K562 (cell line): ENCODE measurements around the gene SYDE1. TPM values are rescaled to one million over a fixed set of nuclear protein-coding genes. Genes with fewer than 3 reads are reported as not detected.

Source experiments
- ATAC-seq: fragments of 200-7000 bp; cut with Tn5 transposase; 3 replicates; pipeline ENCODE4 v1.9.1; 2020; ENCODE audit warnings: moderate library complexity
- BruUV-seq: library from RNA; stranded (reverse); fragments of 400-500 nt; replicated peaks from 2 replicates; lab custom pipeline; 2021; lab: Mats Ljungman, UMichigan
- CTCF ChIA-PET: fragments of 300-600 bp; formaldehyde crosslinking; extraction: SDS; loops from one replicate; lab custom pipeline; 2021; ENCODE audit warnings: low intra/inter-chr PET ratio; lab: Yijun Ruan, JAX
- POLR2A ChIA-PET: fragments of 300-600, 350-650 bp; sonication (Branson Sonifier 250); formaldehyde crosslinking; extraction: SDS; loops from one replicate; lab custom pipeline; 2021; ENCODE audit warnings: antibody characterized with exemption, inconsistent platforms; lab: Yijun Ruan, JAX
- DNase-seq, 4 experiments: peaks; one replicate each; pipeline versions ENCODE4 v3.0.0 to v3.0.0-alpha.2; 2011 to 2018; ENCODE audit warnings: low spot score in 3 of 4, mixed read lengths in 3 of 4; ENCODE audit errors: extremely low read depth in 1 of 4
- FAIRE-seq: peaks from 2 replicates; lab custom pipeline; 2011; peaks lifted over from hg19 to GRCh38; lab: Jason Lieb, UNC
- H2AFZ ChIP-seq: 2 replicates; pipeline ENCODE4 v1.6.0; 2011; ENCODE audit warnings: low read depth, low read length, control low read depth, inconsistent platforms
- H3K27ac ChIP-seq: fragments of 200-600 bp; 3 replicates; pipeline ENCODE4 v1.8.0; 2011; ENCODE audit warnings: low read depth, mild to moderate bottlenecking, control low read depth, inconsistent platforms, low read length, moderate library complexity, mixed read lengths; ENCODE audit errors: extremely low read depth
- H3K27me3 ChIP-seq, 2 experiments: fragments of 300-600 bp in 1 of 2; 2 replicates in 1 of 2; 3 replicates in 1 of 2; pipeline versions ENCODE4 v1.6.0 to v1.8.0; 2011; ENCODE audit warnings: inconsistent platforms in 2 of 2, low read length in 2 of 2, mild to moderate bottlenecking in 1 of 2, mixed read lengths in 1 of 2, moderate library complexity in 1 of 2; ENCODE audit not compliant: control insufficient read depth in 2 of 2, insufficient read depth in 2 of 2
- H3K36me3 ChIP-seq: fragments of 300-600 bp; 3 replicates; pipeline ENCODE4 v1.8.0; 2011; ENCODE audit warnings: mild to moderate bottlenecking, low read length, inconsistent platforms; ENCODE audit not compliant: control insufficient read depth, insufficient read depth
- H3K4me1 ChIP-seq, 2 experiments: fragments of 200-600 bp in 1 of 2; replicated peaks in 1 of 2; 2 replicates in 1 of 2; 3 replicates in 1 of 2; pipeline versions ENCODE4 v1.5.1 to v1.8.0; 2011; ENCODE audit warnings: inconsistent platforms in 2 of 2, low read length in 2 of 2, mild to moderate bottlenecking in 1 of 2, mixed read lengths in 1 of 2, moderate library complexity in 1 of 2; ENCODE audit not compliant: control insufficient read depth in 2 of 2, insufficient read depth in 2 of 2
- H3K4me2 ChIP-seq: 2 replicates; pipeline ENCODE4 v1.6.1; 2011; ENCODE audit warnings: low read length, control low read depth, inconsistent platforms, mixed read lengths; ENCODE audit not compliant: insufficient read depth
- H3K4me3 ChIP-seq: fragments of 200-600 bp; sonication (generic), shearing (Covaris generic); 2 replicates; pipeline ENCODE4 v1.5.1; 2016; ENCODE audit warnings: control low read depth, inconsistent platforms
- H3K79me2 ChIP-seq: fragments of 200-600 bp; 3 replicates; pipeline ENCODE4 v1.8.0; 2011; ENCODE audit warnings: low read length, inconsistent platforms; ENCODE audit not compliant: control insufficient read depth, insufficient read depth
- H3K9ac ChIP-seq, 2 experiments: 2 replicates each; pipeline versions ENCODE4 v1.6.0 to v1.6.1; 2011; ENCODE audit warnings: low read depth in 2 of 2, low read length in 2 of 2, control low read depth in 1 of 2, inconsistent platforms in 1 of 2, mild to moderate bottlenecking in 1 of 2, mixed read lengths in 1 of 2; ENCODE audit not compliant: insufficient read depth in 1 of 2
- H3K9me1 ChIP-seq: one replicate; pipeline ENCODE4 v1.6.0; 2011; ENCODE audit warnings: inconsistent platforms, mild to moderate bottlenecking, low read length, moderate library complexity; ENCODE audit not compliant: control insufficient read depth, insufficient read depth
- H3K9me3 ChIP-seq: replicated peaks from 2 replicates; pipeline ENCODE4 v1.5.1; 2011; ENCODE audit warnings: low read depth, low read length, inconsistent platforms; ENCODE audit not compliant: control insufficient read depth, insufficient read depth
- H4K20me1 ChIP-seq: replicated peaks from 2 replicates; pipeline ENCODE4 v1.6.1; 2011; ENCODE audit warnings: low read length, inconsistent platforms, mixed read lengths; ENCODE audit not compliant: control insufficient read depth, insufficient read depth
- ARID3A ChIP-seq: IDR thresholded peaks from 2 replicates; pipeline ENCODE4 v1.6.1; 2012; ENCODE audit warnings: low read depth, low read length, improper control_type of control experiment, borderline replicate concordance
- CTCF ChIP-seq, 3 experiments: IDR thresholded peaks in 2 of 3; conservative IDR thresholded peaks in 1 of 3; 2 replicates each; pipeline ENCODE4 v1.5.1; 2011 to 2012; ENCODE audit warnings: low read length in 3 of 3, mild to moderate bottlenecking in 3 of 3, control low read depth in 2 of 3, improper control_type of control experiment in 1 of 3, inconsistent platforms in 1 of 3, low read depth in 1 of 3, mixed read lengths in 1 of 3, moderate library complexity in 1 of 3; ENCODE audit not compliant: insufficient read depth in 2 of 3
- FOXK2 ChIP-seq, 2 experiments: fragments of 450-650 bp; IDR thresholded peaks in 1 of 2; conservative IDR thresholded peaks in 1 of 2; 2 replicates each; pipeline ENCODE4 v1.6.1; 2016; ENCODE audit warnings: low read depth in 2 of 2, mild to moderate bottlenecking in 1 of 2
- JUN ChIP-seq, 2 experiments: sonication (generic) in 1 of 2; formaldehyde crosslinking in 1 of 2; IDR thresholded peaks; 2 replicates each; pipeline versions ENCODE4 v1.6.1 to v1.8.0; 2012 to 2022; ENCODE audit warnings: borderline replicate concordance in 2 of 2, mild to moderate bottlenecking in 2 of 2, improper control_type of control experiment in 1 of 2, low read depth in 1 of 2, low read length in 1 of 2, missing genetic modification reagents in 1 of 2
- WGBS: fragments of 100-300 bp; shearing (Covaris generic); methylation state at CpG from one replicate; pipeline ENCODE4 v1.1.6; 2016; ENCODE audit warnings: low coverage, mixed read lengths; ENCODE audit not compliant: insufficient coverage; ENCODE audit errors: missing lambda C conversion rate; 5-methylcytosine and 5-hydroxymethylcytosine counted together
- in situ Hi-C: fragments of 300-500 bp; cut with MboI; formaldehyde crosslinking; loops from 4 replicates; pipeline ENCODE4 v1.15.0; 2018; ENCODE audit warnings: inconsistent platforms, mixed read lengths
- intact Hi-C: fragments of 100-400 bp; cut with micrococcal nuclease; formaldehyde crosslinking; loops from 2 replicates; pipeline ENCODE4 v1.14.2; 2022
- polyA plus RNA-seq, 8 experiments: library from polyadenylated mRNA; depleted of rRNA in 4 of 8; stranded (reverse) in 5 of 8; unstranded in 3 of 8; fragments of >200 nt; fragmentation: Nextera tagmentation in 2 of 8; fragmentation: Illumina TruSeq in 1 of 8; extraction: Ambion mirVana in 2 of 8; extraction: Trizol in 1 of 8; gene quantifications; 2 replicates each; pipeline versions ENCODE4 v1.2.1 to v1.2.3, GENCODE V29; 2011 to 2014; ENCODE audit warnings: inconsistent platforms in 1 of 8, missing spikeins in 1 of 8
- total RNA-seq, 7 experiments: library from RNA; depleted of rRNA in 6 of 7; stranded (reverse); fragments of >200 nt in 6 of 7; fragmentation: Illumina TruSeq in 2 of 7; extraction: Trizol in 2 of 7; gene quantifications; 2 replicates each; pipeline versions ENCODE4 v1.2.1 to v1.2.3, GENCODE V29; 2011 to 2021; ENCODE audit warnings: low replicate concordance in 1 of 7

Gene SYDE1
- total and polyA plus RNA-seq, 9 of the 15 experiments (the other 6 are each of a cell fraction or from before 2014, with no cell fraction given): 0.04 TPM; not detected in 8

- ChIA-PET CTCF (no interaction called here), POLR2A (interaction anchor here (0.5 to 1.0 kb wide), 2 partner anchors 14 to 645 kb away, joined by 3 read pairs; no protein-coding TSS in a partner anchor)
- no peak overlapping the region for H3K27ac ChIP-seq
- no peaks in the 10 kb centered on the region for H4K20me1 ChIP-seq
- intact Hi-C loops: no loop called here
- no peaks in the 10 kb centered on the region for H3K36me3 ChIP-seq
- in situ Hi-C loops: no loop called here
- no TSS peak for BruUV-seq
- no peak for FAIRE-seq
- no peaks in the 10 kb centered on the region for H3K9me3 ChIP-seq
- H3K4me1 ChIP-seq: peaks cover 0 to 20% of the 10 kb centered on the region in 2 experiments; a peak in 2 of 5 replicates
- 2% methylated on average over 8 of the region's 17 CpGs for WGBS
- TF ChIP-seq JUN (IDR thresholded peaks at IDR 0.05; ENCODE audit: borderline replicate concordance, low read depth, low read length) (no peak), JUN (CRISPR knock-in tag; IDR thresholded peaks at IDR 0.05; ENCODE audit: borderline replicate concordance) (no peak), CTCF (IDR thresholded peaks at IDR 0.05 in 2 of 3, conservative IDR thresholded peaks at IDR 0.05 in 1 of 3; ENCODE audit: insufficient read depth in 2 of 3, low read depth in 1 of 3, low read length in 3 of 3) (no peak), FOXK2 (conservative IDR thresholded peaks at IDR 0.05 in 1 of 2, IDR thresholded peaks at IDR 0.05 in 1 of 2; ENCODE audit: low read depth in 2 of 2) (no peak), ARID3A (no peak)
- H3K79me2 ChIP-seq: no peaks in the 10 kb centered on the region
- no peak overlapping the region for H3K4me3 ChIP-seq
- H3K27me3 ChIP-seq: peaks cover 7 to 31% of the 10 kb centered on the region in 2 experiments; a peak in 3 of 5 replicates
- no peak overlapping the region for H3K4me2 ChIP-seq
- no peak for ATAC-seq
- H3K9ac ChIP-seq: no peak overlapping the region
- DNase-seq: no peak
- H2AFZ ChIP-seq: no peak overlapping the region
- no peaks in the 10 kb centered on the region for H3K9me1 ChIP-seq
Measured at GRCh38 chr19:15110418-15110815, 3.2 kb downstream of the SYDE1 start.
